ENCODE measurements around the gene CISTR.
"Not testable (repeated sequence)": the region's sequence is repeated elsewhere in the genome, so short reads cannot be mapped to it uniquely, and the experiment has no call there.

Gene CISTR

DNA sequence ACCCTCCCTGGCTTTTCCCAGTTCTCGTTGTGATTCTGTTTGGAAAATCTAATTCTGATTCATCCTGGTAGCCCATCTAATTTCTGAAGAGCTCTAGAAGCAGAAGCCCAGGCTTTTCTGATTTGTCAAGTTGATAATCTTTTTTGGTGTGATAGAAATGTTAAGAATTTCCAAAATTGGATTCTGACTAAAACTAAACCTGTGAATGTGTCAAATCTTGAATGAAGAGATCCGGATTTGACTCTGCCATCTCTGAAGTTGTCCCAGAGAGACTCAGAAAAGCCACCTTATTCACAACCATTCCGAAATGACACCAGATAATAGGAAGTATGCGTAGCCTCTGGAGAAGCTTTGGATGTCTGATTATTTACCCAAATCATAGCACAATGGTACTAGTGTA lies 12.8 kb upstream of the CISTR start:
- FAIRE-seq (no peak), DNase-seq (ENCODE audit: insufficient read length, low spot score) (no peak)
- TF ChIP-seq, protein P1, sequence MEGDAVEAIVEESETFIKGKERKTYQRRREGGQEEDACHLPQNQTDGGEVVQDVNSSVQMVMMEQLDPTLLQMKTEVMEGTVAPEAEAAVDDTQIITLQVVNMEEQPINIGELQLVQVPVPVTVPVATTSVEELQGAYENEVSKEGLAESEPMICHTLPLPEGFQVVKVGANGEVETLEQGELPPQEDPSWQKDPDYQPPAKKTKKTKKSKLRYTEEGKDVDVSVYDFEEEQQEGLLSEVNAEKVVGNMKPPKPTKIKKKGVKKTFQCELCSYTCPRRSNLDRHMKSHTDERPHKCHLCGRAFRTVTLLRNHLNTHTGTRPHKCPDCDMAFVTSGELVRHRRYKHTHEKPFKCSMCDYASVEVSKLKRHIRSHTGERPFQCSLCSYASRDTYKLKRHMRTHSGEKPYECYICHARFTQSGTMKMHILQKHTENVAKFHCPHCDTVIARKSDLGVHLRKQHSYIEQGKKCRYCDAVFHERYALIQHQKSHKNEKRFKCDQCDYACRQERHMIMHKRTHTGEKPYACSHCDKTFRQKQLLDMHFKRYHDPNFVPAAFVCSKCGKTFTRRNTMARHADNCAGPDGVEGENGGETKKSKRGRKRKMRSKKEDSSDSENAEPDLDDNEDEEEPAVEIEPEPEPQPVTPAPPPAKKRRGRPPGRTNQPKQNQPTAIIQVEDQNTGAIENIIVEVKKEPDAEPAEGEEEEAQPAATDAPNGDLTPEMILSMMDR (IDR thresholded peaks at IDR 0.05; ENCODE audit: insufficient read depth, missing control alignments), result no peak

- not testable (repeated sequence) for DNase-seq (ENCODE audit: insufficient read length, low spot score); FAIRE-seq
Measured at GRCh38 chr12:53762793-53763192, 11.0 kb upstream of the CISTR start.

DNA sequence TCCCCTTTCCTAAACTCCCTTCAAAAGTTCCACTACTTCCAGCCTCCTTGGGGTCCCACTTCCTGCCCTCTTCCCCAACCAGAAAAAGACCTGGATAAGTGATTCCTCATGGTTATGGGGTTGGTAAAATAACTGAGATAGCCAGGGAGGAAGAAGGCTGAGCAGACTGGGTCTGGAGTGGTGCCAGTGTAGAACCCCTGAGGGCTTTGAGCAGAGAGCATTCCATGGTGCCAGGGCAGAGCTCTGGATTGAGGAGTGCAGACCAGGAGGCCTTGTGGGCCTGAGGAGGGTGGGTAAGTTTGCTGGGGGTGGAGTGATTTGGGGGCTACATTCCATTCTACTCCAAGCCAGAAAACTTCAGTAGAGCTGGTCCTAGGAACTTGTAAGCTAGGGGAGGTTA lies 9.5 kb upstream of the CISTR start:
- TF ChIP-seq, protein P1 (IDR thresholded peaks at IDR 0.05; ENCODE audit: insufficient read depth, missing control alignments), result no peak
- FAIRE-seq (no peak), DNase-seq (ENCODE audit: insufficient read length, low spot score) (no peak)

DNA sequence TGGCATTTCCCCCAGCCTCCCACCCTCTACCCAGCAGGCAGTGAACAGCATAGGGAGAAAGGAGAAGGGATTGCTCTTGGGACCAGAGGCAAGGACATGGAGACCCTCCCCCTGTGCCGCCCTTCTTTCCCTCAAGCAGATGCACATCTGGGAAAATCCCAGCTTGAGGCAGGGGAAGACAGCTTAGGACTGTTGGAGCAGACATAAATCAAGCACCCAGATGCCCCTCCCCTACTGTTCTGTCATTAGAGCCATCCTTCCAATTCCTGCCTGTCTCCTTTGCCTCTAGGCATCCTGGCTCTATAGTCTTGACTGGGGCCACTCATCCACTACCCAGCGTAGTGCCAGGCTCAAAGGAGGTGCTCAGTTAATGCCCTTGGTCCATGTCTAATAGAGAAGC lies 7.5 kb upstream of the CISTR start:
- no peak for FAIRE-seq
- TF ChIP-seq, protein P1 (IDR thresholded peaks at IDR 0.05; ENCODE audit: insufficient read depth, missing control alignments), result no peak
- no peak for DNase-seq (ENCODE audit: insufficient read length, low spot score)

- TF ChIP-seq, protein P1 (IDR thresholded peaks at IDR 0.05; ENCODE audit: insufficient read depth, missing control alignments), result no peak
- DNase-seq (ENCODE audit: insufficient read length, low spot score) (no peak), FAIRE-seq (no peak)
Measured at GRCh38 chr12:53758730-53759103, 6.9 kb upstream of the CISTR start.

DNA sequence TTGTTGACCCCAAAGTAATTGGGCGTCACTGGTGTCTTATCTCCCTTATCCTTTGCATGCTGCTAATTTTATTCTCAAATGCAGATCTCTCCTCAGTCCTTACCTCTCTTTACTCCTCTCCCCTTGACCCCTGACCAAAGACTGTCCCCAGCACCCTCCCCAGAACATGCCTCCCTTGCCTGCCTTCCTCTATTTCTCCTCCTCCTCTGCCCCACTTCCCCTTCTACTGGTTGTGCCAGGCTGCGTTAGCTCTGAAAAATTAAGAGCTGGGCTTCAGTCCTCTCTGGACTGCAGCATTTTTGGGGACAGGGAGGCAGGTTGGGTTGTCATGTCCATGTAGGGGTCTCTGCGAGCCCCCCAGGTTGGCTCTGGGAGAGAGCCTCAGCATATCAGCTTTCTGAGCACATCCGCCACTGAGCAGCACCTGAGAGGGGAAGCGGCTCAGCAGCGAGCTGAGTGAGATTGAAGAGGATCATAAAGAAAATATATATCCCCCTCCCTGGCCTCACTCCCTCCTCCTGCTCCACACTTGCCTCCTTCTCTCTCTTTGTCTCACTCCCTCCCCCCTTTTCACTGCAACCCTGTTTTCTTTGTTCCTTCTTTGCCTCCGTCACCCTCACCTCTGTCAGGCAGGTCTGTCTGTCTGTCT lies 6.4 kb upstream of the CISTR start:
- DNase-seq (ENCODE audit: insufficient read length, low spot score), result no peak
- FAIRE-seq, result no peak
- TF ChIP-seq, protein P1 (IDR thresholded peaks at IDR 0.05; ENCODE audit: insufficient read depth, missing control alignments), result no peak

DNA sequence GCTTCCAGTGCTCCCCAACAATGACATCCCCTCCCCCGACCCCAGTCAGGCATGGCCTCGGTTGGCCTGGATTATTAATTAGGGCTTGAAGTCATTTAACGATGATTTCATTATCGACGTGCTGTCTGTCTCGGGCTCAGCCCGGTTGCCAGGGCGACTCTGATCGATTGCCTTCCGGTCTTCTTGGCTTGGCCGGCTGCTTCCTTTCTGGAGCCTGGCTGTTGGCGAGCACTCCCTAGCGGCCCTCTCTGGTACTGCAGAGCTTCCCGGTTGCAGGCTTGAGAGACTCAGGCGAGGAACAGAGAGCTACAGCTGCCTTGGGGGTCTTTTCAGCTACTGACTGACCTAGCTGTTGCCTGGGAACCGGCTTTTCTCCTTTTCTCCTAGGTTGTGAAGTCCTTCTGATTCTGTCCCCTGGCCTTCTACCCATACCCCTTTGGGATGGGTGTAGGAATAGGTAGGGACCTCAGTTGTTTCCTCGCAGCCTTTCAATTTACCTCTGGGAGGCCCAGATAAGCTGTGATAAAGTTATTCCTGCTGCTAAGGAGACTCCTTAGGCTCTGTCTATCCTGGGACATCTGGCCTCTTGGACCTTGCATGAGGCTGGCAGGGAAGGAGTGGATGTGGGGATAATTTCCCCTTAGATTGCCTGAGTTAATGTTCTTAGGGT lies 5.5 kb upstream of the CISTR start:
- no peak for DNase-seq (ENCODE audit: insufficient read length, low spot score)
- FAIRE-seq, result no peak
- TF ChIP-seq, protein P1 (IDR thresholded peaks at IDR 0.05; ENCODE audit: insufficient read depth, missing control alignments), result peak; percentile 72

Measured in D721Med (cell line).